ENCODE data around the gene MTPN. TPM values are rescaled to one million over a fixed set of nuclear protein-coding genes. Genes with fewer than 3 reads are reported as not detected.

Gene MTPN
- total RNA-seq, 1 donor from 2014 or later = 144 TPM

DNA sequence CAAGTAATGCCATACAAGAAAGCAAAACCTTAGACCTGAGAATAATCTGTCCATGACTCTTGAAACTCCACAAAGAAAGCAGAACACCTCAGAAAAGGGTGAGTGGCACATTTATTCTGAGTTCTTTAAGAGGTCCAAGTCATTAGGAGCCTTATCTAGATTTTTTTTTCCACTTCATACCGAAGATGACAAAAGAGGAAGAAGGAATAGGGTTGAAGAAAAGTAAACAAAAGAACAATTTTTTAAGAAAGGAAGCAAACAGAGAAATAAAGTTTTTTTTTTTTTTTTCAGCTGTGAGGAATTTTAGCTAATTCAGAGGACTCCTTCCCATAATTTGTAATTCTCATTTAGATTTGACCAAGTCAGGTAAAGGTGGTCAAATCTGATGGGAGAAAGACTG is 13.1 kb upstream of the MTPN start:
- no peaks in the 10 kb centered on the region for H3K36me3 ChIP-seq
- TF ChIP-seq, protein P1, sequence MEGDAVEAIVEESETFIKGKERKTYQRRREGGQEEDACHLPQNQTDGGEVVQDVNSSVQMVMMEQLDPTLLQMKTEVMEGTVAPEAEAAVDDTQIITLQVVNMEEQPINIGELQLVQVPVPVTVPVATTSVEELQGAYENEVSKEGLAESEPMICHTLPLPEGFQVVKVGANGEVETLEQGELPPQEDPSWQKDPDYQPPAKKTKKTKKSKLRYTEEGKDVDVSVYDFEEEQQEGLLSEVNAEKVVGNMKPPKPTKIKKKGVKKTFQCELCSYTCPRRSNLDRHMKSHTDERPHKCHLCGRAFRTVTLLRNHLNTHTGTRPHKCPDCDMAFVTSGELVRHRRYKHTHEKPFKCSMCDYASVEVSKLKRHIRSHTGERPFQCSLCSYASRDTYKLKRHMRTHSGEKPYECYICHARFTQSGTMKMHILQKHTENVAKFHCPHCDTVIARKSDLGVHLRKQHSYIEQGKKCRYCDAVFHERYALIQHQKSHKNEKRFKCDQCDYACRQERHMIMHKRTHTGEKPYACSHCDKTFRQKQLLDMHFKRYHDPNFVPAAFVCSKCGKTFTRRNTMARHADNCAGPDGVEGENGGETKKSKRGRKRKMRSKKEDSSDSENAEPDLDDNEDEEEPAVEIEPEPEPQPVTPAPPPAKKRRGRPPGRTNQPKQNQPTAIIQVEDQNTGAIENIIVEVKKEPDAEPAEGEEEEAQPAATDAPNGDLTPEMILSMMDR (IDR thresholded peaks at IDR 0.05) = no peak
- no peak overlapping the region for H3K27ac ChIP-seq
- H3K4me3 ChIP-seq = no peak overlapping the region
- intact Hi-C loops (cut with DNase I) = no loop called here
- H3K4me1 ChIP-seq = no peaks in the 10 kb centered on the region
- no peaks in the 10 kb centered on the region for H3K9me3 ChIP-seq
- no peaks in the 10 kb centered on the region for H3K27me3 ChIP-seq (ENCODE audit: low read depth)
- ATAC-seq = no peak
- no peak for DNase-seq

DNA sequence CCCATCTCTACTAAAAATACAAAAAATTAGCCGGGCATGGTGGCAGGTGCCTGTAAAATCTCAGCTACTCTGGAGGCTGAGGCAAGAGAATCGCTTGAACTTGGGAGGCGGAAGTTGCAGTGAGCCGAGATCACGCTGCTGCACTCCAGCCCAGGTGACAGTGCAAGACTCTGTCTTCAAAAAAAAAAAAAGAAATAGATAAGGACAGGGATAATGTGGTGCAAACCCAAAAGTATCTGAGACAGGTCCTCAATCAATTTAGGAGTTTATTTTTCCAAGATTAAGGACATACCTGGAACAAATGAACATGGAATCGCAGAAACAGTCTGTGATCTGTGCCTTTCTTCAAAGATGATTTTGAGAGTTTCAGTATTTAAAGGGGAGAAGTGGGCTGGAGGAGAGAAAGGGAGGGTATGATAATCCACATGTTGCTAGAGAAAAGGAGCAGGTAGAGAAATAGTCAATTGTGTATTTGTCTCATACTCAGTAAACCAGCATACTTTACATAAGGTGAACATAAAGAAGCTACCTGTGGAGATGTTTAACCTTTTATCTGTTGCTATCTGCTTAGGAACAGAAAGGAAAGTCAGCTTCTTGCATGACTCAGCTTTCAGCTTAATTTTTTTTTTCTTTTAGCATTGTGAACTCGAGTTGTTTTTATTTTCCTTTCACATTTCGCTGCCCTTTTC is 4.9 kb upstream of the MTPN start:
- ATAC-seq (no peak), DNase-seq (no peak)
- Histone ChIP-seq H3K27ac (no peak overlapping the region), H3K9me3 (no peaks in the 10 kb centered on the region), H3K27me3 (ENCODE audit: low read depth) (no peaks in the 10 kb centered on the region), H3K4me3 (no peak overlapping the region), H3K4me1 (peaks cover 29% of the 10 kb centered on the region), H3K36me3 (no peaks in the 10 kb centered on the region)
- intact Hi-C loops (cut with DNase I) = no loop called here
- TF ChIP-seq, protein P1 (IDR thresholded peaks at IDR 0.05) = no peak

DNA sequence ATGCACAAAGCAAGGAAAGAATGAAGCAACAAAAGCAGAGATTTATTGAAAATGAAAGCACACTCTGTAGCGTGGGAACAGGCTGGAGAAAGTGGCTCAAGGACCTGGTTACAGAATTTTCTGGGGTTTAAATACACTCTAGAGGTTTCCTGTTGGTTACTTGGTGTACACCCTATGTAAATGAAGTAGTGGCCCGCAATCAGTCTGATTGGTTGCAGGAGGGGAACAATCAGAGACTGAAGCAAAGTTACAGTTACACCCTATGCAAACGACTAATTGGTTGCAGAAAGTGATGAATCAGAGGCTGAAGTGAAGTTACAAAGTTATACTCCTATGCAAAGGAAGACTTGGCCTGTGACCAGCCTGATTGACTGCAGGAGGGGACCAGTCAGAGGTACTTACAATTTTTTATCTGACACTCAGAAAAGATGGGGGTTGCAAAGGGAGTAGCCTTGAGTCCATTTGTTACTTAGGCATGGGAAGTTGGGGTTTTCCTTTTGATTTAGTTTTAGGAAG is 3.6 kb upstream of the MTPN start:
- no peaks in the 10 kb centered on the region for H3K9me3 ChIP-seq
- DNase-seq (peak; percentile 44), ATAC-seq (peak; percentile 41 to 71)
- peaks cover 39% of the 10 kb centered on the region for H3K4me1 ChIP-seq
- TF ChIP-seq, protein P1 (IDR thresholded peaks at IDR 0.05) = no peak
- H3K4me3 ChIP-seq = peak overlapping the region; percentile 22
- H3K36me3 ChIP-seq = no peaks in the 10 kb centered on the region
- intact Hi-C loops (cut with DNase I) = no loop called here
- no peaks in the 10 kb centered on the region for H3K27me3 ChIP-seq (ENCODE audit: low read depth)
- H3K27ac ChIP-seq = peak overlapping the region; percentile 73

DNA sequence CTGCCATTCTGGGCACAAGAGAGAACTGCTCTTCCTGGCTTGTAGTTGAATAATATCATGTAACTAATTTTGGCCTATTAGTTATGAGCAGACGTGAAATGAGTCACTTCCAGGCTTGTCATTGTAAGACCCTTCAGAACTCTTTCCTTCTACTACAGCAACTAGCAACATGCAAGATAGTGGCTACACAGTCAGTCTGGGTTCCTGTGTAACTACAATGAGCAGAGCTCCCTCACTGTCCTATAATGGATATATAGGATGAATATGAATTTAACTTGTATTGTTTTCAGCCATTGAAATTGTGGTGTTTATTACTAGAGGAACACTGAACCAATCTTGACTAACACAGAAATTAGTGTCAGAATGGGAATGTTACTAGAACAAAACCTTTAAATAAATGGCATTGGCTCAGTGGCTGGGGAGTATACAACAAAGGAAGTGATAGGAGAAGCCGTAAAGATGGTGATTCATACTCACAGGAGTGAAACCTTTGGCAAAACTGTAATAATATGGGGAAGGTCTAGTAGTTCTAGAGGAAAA is 2.9 kb upstream of the MTPN start:
- intact Hi-C loops (cut with DNase I) = no loop called here
- H3K4me3 ChIP-seq = peak overlapping the region; percentile 22
- H3K27ac ChIP-seq = peak overlapping the region; percentile 73
- H3K36me3 ChIP-seq = no peaks in the 10 kb centered on the region
- no peak for DNase-seq
- H3K27me3 ChIP-seq (ENCODE audit: low read depth) = no peaks in the 10 kb centered on the region
- no peaks in the 10 kb centered on the region for H3K9me3 ChIP-seq
- TF ChIP-seq, protein P1 (IDR thresholded peaks at IDR 0.05) = no peak
- peaks cover 45% of the 10 kb centered on the region for H3K4me1 ChIP-seq
- no peak for ATAC-seq

DNA sequence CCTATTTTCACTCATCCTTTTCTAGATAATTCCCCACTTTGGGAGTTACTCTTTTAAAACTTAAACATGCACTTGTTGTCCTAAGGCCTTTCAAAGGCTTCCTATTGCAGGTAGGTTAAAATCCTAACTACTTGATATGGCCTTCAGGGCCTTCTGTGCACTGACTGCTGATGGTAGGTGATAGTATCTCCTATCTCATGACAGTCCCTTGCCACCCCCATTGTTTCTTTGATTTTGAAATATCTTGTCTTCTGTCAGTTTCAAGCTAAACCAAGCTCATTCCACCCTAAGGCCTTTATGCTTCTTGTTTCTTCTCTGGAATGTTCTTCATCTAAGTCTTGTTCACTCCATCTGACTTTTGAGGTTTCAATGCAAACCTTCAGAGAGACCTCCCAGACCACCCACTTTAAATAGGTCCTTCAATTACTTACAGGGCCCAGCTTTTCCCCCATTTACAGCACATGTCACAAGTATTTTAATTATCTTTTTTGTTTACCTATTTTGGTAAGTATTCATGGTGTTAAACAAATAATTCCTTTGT is 2.4 kb upstream of the MTPN start:
- Histone ChIP-seq H3K36me3 (no peaks in the 10 kb centered on the region), H3K9me3 (no peaks in the 10 kb centered on the region), H3K27ac (peak overlapping the region; percentile 73), H3K27me3 (ENCODE audit: low read depth) (no peaks in the 10 kb centered on the region), H3K4me3 (no peak overlapping the region), H3K4me1 (peaks cover 50% of the 10 kb centered on the region)
- intact Hi-C loops (cut with DNase I) = no loop called here
- ATAC-seq = no peak
- no peak for DNase-seq
- TF ChIP-seq, protein P1 (IDR thresholded peaks at IDR 0.05) = no peak

Data from lower lobe of right lung (tissue), 2 donors.